Vagina (tissue), 2 donors: ENCODE results near the gene INTS3.

Experiments used
- CTCF ChIP-seq, 3 experiments: fragments of 450-650 bp in 2 of 3; fragments of 200-600 bp in 1 of 3; sonication (generic) in 1 of 3; IDR thresholded peaks; one replicate each; pipeline ENCODE4 v1.5.1; 2017 to 2019; ENCODE audit warnings: antibody characterized with exemption in 3 of 3, mild to moderate bottlenecking in 2 of 3, moderate library complexity in 2 of 3
- POLR2A ChIP-seq, 2 donors: fragments of 450-650 bp; IDR thresholded peaks; one replicate each; pipeline ENCODE4 v1.6.1; 2017; ENCODE audit warnings: antibody characterized with exemption in 2 of 2, mild to moderate bottlenecking in 2 of 2, moderate library complexity in 2 of 2

GRCh38 chr1:153777648-153778047 lies 49.8 kb downstream of the INTS3 start:
- TF ChIP-seq CTCF (IDR thresholded peaks at IDR 0.05) (no peak), POLR2A (IDR thresholded peaks at IDR 0.05) (no peak)
